HepG2 (cell line): ENCODE data around the gene ZMYND8.

Experiments used
- HNF4G ChIP-seq, 2 experiments: sonication (generic) in 1 of 2; formaldehyde crosslinking in 1 of 2; IDR thresholded peaks; 2 replicates each; pipeline versions ENCODE4 v1.4.0 to v1.6.1; 2011 to 2020; ENCODE audit warnings: borderline replicate concordance in 2 of 2, low read depth in 2 of 2, mild to moderate bottlenecking in 2 of 2, low read length in 1 of 2, missing genetic modification reagents in 1 of 2, moderate library complexity in 1 of 2
- KLF9 ChIP-seq: IDR thresholded peaks from 2 replicates; pipeline ENCODE4 v1.6.1; 2016; ENCODE audit warnings: low read depth
- NR3C1 ChIP-seq: sonication (generic); formaldehyde crosslinking; IDR thresholded peaks from 2 replicates; pipeline ENCODE4 v1.4.0; 2020; ENCODE audit warnings: missing genetic modification reagents
- ZNF598 ChIP-seq: sonication (generic); formaldehyde crosslinking; IDR thresholded peaks from 2 replicates; pipeline ENCODE4 v1.5.1; 2020; ENCODE audit warnings: mild to moderate bottlenecking, missing genetic modification reagents, borderline replicate concordance
- TF ChIP-seq, protein P1 (sequence below): IDR thresholded peaks from 2 replicates; pipeline ENCODE4 v1.6.1; 2016; ENCODE audit warnings: low read depth, missing genetic modification reagents, missing compliant biosample characterization
- TF ChIP-seq, protein P2 (sequence below): sonication (generic); formaldehyde crosslinking; IDR thresholded peaks from 2 replicates; pipeline ENCODE4 v1.5.1; 2020; ENCODE audit warnings: mild to moderate bottlenecking, missing genetic modification reagents, moderate library complexity

DNA sequence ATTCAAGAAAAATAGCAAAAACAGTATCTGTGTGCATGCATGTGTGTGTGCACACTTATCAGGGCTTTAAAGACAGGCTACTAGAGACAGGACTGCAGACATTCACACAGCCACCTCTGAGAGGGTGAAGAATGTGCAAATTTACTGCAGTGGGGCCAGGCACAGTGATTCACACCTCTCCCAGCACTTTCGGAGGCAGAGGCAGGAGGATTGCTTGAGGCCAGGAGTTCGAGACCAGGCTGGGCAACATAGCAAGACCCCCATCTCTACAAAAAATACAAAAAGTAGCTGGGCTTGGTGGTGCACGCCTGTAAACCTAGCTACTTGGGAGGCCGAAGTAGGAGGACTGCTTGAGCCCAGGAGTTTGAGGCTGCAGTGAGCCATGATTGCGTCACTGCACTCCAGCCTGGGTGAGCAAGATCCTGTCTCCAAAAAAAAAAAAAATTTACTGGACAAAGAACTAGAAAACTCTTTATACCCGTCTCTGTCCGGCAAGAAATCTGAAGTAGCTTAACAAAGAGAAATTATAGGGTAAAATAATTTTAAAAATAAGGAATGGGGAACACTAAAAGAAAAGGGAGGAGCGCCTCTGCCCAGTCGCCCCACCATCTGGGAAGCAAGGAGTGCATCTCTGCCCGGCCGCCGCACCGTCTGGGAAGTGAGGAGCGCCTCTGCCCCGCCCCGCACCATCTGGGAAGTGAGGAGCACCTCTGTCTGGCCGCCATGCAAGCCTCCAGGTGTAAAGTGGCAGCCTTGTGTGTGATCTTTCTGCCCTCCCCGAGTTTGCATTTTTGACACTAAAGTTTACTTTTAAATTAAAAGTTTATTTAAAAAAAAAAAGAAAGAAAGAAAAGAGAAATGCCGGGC, 105.1 kb downstream of the ZMYND8 start:
- no peak for TF ChIP-seq KLF9
- TF ChIP-seq, protein P1, sequence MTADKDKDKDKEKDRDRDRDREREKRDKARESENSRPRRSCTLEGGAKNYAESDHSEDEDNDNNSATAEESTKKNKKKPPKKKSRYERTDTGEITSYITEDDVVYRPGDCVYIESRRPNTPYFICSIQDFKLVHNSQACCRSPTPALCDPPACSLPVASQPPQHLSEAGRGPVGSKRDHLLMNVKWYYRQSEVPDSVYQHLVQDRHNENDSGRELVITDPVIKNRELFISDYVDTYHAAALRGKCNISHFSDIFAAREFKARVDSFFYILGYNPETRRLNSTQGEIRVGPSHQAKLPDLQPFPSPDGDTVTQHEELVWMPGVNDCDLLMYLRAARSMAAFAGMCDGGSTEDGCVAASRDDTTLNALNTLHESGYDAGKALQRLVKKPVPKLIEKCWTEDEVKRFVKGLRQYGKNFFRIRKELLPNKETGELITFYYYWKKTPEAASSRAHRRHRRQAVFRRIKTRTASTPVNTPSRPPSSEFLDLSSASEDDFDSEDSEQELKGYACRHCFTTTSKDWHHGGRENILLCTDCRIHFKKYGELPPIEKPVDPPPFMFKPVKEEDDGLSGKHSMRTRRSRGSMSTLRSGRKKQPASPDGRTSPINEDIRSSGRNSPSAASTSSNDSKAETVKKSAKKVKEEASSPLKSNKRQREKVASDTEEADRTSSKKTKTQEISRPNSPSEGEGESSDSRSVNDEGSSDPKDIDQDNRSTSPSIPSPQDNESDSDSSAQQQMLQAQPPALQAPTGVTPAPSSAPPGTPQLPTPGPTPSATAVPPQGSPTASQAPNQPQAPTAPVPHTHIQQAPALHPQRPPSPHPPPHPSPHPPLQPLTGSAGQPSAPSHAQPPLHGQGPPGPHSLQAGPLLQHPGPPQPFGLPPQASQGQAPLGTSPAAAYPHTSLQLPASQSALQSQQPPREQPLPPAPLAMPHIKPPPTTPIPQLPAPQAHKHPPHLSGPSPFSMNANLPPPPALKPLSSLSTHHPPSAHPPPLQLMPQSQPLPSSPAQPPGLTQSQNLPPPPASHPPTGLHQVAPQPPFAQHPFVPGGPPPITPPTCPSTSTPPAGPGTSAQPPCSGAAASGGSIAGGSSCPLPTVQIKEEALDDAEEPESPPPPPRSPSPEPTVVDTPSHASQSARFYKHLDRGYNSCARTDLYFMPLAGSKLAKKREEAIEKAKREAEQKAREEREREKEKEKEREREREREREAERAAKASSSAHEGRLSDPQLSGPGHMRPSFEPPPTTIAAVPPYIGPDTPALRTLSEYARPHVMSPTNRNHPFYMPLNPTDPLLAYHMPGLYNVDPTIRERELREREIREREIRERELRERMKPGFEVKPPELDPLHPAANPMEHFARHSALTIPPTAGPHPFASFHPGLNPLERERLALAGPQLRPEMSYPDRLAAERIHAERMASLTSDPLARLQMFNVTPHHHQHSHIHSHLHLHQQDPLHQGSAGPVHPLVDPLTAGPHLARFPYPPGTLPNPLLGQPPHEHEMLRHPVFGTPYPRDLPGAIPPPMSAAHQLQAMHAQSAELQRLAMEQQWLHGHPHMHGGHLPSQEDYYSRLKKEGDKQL (CRISPR knock-in tag), result no peak
- TF ChIP-seq ZNF598 (CRISPR knock-in tag), result no peak
- no peak for TF ChIP-seq HNF4G (IDR thresholded peaks at IDR 0.05; ENCODE audit: borderline replicate concordance, low read depth, low read length)
- no peak for TF ChIP-seq HNF4G (CRISPR knock-in tag; IDR thresholded peaks at IDR 0.05; ENCODE audit: borderline replicate concordance, low read depth)
- TF ChIP-seq, protein P2, sequence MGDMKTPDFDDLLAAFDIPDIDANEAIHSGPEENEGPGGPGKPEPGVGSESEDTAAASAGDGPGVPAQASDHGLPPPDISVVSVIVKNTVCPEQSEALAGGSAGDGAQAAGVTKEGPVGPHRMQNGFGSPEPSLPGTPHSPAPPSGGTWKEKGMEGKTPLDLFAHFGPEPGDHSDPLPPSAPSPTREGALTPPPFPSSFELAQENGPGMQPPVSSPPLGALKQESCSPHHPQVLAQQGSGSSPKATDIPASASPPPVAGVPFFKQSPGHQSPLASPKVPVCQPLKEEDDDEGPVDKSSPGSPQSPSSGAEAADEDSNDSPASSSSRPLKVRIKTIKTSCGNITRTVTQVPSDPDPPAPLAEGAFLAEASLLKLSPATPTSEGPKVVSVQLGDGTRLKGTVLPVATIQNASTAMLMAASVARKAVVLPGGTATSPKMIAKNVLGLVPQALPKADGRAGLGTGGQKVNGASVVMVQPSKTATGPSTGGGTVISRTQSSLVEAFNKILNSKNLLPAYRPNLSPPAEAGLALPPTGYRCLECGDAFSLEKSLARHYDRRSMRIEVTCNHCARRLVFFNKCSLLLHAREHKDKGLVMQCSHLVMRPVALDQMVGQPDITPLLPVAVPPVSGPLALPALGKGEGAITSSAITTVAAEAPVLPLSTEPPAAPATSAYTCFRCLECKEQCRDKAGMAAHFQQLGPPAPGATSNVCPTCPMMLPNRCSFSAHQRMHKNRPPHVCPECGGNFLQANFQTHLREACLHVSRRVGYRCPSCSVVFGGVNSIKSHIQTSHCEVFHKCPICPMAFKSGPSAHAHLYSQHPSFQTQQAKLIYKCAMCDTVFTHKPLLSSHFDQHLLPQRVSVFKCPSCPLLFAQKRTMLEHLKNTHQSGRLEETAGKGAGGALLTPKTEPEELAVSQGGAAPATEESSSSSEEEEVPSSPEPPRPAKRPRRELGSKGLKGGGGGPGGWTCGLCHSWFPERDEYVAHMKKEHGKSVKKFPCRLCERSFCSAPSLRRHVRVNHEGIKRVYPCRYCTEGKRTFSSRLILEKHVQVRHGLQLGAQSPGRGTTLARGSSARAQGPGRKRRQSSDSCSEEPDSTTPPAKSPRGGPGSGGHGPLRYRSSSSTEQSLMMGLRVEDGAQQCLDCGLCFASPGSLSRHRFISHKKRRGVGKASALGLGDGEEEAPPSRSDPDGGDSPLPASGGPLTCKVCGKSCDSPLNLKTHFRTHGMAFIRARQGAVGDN (CRISPR knock-in tag), result no peak
- TF ChIP-seq NR3C1 (CRISPR knock-in tag), result no peak
